ENCODE data around the gene PRKG1.

GRCh38 chr10:51881213-51881612, 806.9 kb downstream of the PRKG1 start:
- no peak for TF ChIP-seq CTCF (conservative IDR thresholded peaks at IDR 0.05; ENCODE audit: low read length)
- TF ChIP-seq EZH2phosphoT487 (IDR thresholded peaks at IDR 0.05; ENCODE audit: borderline replicate concordance), result no peak

Data from Loucy (cell line).